Cardiac septum (tissue), 1 donor: ENCODE data around the gene PILRB. TPM values are rescaled to one million over a fixed set of nuclear protein-coding genes. Genes with fewer than 3 reads are reported as not detected.
"Not testable (repeated sequence)": the region's sequence is repeated elsewhere in the genome, so short reads cannot be mapped to it uniquely, and the experiment has no call there.

ENCODE experiments used
- DNase-seq: peaks from one replicate; pipeline ENCODE4 v3.0.0-alpha.2; 2020; ENCODE audit warnings: low spot score
- intact Hi-C: fragments of 100-400 bp; cut with DNase I; formaldehyde crosslinking; loops from one replicate; pipeline ENCODE4 v1.14.0; 2022
- long read RNA-seq: library from polyadenylated mRNA; unstranded; transcript quantifications from one replicate; pipeline ENCODE4 v2.0.0, GENCODE V29; 2021
- total RNA-seq: library from RNA; stranded (reverse); fragmentation: NEBNext Ultra II Directional; extraction: Animal tissue kit (Norgen Biotek cat#: 25700); gene quantifications from one replicate; pipeline ENCODE4 v1.2.1, GENCODE V29; 2021
- donor health status: DM: no; HTN: no; CAD: no.

PILRB gene
- 11.6 TPM for total RNA-seq
- long read RNA-seq, partial matches to known transcripts: 2 of 14 reads
- long read RNA-seq, other reads (novel, unspliced or antisense): 11 of 14 reads

DNA sequence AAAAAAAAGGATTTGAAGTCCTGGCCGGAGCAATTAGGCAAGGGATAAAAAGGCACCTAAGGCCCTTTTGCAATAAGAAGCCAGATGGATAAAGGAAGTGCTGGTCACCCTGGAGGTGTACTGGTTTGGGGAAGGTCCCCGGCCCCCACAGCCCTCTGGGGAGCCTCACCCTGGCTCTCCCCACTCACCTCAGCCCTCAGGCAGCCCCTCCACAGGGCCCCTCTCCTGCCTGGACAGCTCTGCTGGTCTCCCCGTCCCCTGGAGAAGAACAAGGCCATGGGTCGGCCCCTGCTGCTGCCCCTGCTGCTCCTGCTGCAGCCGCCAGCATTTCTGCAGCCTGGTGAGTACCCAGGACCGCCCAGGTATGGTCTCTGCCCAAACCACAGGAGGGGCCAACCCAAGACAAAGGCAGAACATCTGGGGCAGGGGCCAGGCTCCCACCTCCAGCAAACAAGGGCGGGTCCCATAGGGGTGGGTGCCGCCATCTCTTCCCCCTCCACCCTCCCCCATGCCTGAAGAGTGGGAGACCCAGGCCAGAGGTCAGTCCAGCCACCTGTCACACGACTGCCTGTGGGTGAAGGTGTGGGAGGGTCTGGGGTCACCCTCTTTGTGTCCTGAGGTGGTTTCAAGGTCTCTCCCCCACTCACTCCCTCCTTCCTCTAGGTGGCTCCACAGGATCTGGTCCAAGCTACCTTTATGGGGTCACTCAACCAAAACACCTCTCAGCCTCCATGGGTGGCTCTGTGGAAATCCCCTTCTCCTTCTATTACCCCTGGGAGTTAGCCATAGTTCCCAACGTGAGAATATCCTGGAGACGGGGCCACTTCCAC is at the start of gene PILRB:
TSS of gene PILRB (plus strand) at position 91 of the 830 bp plus-strand sequence. CDS start at position 277, 186 bp downstream.
- DNase-seq: no peak
- intact Hi-C loops: no loop called here

DNA sequence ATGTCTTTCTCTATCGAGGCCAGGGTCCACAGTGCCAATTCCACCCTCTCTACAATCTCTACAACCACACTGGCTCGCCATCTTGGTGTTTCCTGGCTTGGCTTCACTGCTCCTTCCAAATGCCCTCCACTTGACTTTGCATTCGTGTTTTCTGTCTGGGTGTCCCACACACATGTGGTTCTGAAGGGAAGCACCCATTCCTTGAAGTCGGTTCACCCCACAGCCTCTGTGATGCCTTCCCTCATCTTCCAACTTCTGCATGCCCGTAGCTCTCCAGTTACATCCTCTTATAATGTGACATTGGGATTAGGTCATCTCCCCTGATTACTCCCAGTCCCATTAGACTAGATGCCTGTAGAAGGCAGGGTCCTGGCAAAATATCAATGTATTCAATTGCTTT is 39.6 kb upstream of the PILRB start:
- not testable (repeated sequence) for DNase-seq

GRCh38 chr7:100321648-100322047 is 36.3 kb upstream of the PILRB start:
- intact Hi-C loops, DNase-seq: not testable (repeated sequence)

More for the DNA sequence above, 39.6 kb upstream of the PILRB start:
- intact Hi-C loops: not testable (repeated sequence)

- DNase-seq, intact Hi-C loops: not testable (repeated sequence)
Measured at GRCh38 chr7:100324194-100324593, 33.7 kb upstream of the PILRB start.

DNA sequence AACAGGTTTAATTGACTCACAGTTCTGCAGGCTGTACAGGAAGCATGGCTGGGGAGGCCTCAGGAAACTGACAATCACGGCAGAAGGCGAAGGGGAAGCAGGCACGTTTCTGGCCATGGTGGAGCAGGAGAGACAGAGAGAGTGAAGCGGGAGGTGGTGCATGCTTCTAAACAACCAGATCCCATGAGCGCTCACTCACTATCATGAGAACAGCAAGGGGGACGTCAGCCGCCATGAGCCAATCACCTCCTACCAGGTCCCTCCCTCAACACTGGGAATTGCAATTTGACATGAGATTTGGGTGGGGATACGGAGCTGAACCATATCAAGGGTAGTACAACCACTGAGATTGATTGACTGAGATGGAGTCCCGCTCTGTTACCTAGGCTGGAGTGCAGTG is 32.2 kb upstream of the PILRB start:
- intact Hi-C loops, DNase-seq: not testable (repeated sequence)

DNA sequence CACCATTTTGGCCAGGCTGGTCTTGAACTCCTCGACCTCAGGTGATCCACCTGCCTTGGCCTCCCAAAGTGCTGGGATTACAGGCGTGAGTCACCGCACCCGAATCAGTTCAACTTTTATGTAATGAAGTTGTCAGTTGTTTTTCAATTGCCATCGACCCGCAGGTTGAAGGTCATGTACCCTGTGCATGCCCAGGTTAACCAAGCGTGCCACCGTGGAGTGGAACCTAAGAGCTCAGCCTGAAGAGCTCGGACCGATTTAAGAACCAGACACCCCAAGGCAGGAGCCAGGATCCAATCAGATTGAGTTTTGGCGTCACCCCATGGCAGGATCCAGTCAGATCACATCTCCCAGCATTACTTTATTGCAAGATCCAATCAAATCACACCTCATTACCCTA is 31.0 kb upstream of the PILRB start:
- DNase-seq, intact Hi-C loops: not testable (repeated sequence)

DNA sequence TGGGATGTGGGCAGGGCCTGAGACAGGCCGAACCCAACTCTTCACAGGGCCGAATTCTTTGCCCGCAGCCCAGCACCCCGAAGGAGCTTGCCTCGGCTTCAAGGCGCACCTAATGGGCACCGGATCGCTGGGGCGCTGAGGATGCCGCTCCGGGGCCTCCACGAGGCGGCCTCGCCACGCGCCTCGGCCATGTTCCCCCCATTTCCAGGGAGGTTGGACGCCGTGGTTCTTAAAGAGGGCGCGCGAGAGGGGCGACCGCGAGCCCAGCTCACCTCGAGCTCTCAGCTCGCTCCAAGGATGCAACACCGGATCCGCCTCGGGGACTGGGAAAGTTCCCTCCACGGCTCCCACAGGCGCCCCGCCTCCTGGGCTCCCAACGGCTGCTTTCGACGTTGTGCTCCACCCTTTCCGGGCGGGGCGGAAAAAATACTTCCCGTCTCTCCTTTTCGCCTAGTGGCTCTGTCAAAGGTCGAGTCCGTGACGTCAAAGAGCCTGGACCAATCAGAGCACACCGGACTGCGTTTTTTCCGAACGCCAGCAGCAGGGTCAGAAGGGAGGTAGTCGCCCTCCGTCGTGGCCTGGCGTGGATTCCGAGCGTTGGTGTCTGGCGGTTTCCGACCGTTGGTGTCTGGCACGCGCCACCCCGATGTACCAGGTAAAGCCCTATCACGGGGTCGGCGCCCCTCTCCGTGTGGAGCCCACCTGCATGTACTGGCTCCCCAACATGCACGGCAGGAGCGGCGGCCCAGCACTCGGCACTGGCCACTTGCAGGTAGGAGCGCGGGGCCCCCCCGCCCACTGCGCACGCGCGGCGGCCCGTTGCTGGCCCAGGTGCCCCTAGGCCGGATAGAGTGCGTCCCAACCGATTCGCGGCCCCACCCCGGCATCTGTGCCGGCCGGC is 22.1 kb upstream of the PILRB start:
- intact Hi-C loops: not testable (repeated sequence)
- DNase-seq: peak; percentile 97

DNA sequence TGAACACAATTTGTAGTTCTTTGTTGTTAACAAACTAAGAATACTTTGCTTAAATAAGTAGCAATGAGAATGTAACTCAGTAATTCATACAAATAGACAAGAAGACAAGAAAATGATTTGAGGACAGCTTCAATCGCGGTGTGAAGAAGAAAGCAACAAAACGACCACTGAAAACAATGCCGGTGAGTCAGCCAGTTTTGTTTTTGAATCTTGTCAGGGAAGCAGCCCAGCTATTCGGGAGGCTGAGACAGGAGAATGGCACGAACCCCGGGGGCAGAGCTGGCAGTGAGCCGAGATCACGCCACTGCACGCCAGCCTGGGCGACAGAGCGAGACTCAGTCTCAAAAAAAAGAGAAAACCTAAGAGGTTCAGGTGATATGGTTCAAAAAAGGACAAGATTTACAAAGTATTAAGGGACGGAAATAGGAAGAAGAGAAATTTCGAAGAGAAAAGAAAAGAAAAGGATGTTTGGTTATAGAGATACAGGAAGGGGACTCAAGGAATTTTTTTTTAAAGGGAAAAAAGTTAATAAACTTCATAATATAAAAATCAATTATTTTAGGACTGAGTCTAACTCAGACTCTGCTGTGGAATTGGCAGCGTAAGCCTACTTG is 19.7 kb upstream of the PILRB start:
- intact Hi-C loops, DNase-seq: not testable (repeated sequence)

DNA sequence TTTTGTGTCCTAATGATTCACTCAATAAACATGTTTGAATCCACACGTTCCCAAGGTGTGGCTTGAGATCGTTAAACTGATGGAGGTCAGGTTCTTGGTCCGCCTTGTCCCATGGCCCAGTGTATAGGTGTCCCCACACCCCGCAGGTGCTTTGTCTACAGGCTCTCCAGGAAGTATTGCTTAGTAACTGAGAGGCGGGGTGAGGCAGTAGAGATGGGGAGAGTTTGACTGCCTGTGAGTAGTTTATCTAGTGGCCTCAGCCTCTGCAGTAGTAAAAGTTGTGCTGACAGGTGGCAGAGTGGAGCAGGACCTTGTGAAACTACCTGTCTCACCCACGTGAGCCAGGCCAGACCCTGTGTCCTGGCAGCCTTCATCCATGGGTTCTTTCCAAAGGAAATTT is 16.6 kb upstream of the PILRB start:
- intact Hi-C loops: loop anchor here (10.0 kb wide), 1 partner anchor 206 kb away; no protein-coding TSS in a partner anchor
- not testable (repeated sequence) for DNase-seq

GRCh38 chr7:100342765-100343164 is 15.2 kb upstream of the PILRB start:
- DNase-seq: no peak
- intact Hi-C loops: loop anchor here (10.0 kb wide), 1 partner anchor 208 kb away; no protein-coding TSS in a partner anchor

GRCh38 chr7:100344124-100344559 is 13.8 kb upstream of the PILRB start:
- intact Hi-C loops: loop anchor here (10.0 kb wide), 1 partner anchor 209 kb away; no protein-coding TSS in a partner anchor

DNA sequence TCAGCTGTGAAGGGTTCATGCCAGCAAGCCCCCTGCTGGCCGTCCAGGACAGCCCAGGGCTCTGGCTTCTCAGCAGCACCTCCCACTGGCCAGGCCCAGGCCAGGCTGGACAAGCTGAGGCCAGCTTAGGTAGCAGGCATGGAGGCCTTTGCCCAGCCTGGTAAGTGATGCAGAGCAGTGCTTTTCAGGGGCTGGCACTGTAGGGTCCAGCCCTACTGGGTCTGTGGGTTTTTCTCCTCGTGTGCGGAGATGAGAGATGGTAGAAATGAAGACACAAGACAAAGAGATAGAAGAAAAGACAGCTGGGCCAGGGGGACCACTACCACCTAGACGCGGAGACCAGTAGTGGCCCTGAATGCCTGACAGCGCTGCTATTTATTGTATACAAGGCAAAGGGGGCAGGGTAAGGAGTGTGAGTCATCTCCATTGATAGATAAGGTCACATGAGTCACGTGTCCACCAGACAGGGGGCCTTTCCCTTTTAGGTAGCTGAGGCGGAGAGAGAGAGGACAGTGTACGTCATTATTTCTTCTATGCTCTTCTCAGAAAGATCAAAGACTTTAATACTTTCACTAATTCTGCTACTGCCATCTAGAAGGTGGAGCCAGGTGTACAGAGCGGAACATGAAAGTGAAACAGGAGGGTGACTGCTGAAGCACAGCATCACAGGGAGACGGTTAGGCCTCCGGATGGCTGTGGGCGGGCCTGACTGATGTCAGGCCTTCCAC is 13.2 kb upstream of the PILRB start:
- not testable (repeated sequence) for DNase-seq
- intact Hi-C loops: loop anchor here (10.0 kb wide), 1 partner anchor 210 kb away; no protein-coding TSS in a partner anchor

More at GRCh38 chr7:100344124-100344559, 13.8 kb upstream of the PILRB start:
- DNase-seq: not testable (repeated sequence)

DNA sequence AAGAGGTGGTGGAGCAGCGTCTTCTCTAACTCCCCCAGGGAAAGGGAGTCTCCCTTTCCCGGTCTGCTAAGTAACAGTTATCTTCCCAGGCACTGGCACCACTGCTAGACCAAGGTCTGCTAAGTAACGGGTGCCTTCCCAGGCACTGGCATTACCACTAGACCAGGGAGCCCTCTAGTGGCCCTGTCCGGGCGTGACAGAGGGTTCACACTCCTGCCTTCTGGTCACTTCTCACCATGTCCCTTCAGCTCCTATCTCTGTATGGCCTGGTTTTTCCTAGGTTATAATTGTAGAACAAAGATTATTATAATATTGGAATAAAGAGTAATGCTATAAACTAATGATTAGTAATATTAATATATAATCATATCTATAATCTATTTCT is 12.6 kb upstream of the PILRB start:
- intact Hi-C loops: loop anchor here (10.0 kb wide), 1 partner anchor 210 kb away; no protein-coding TSS in a partner anchor
- DNase-seq: peak; percentile 90

DNA sequence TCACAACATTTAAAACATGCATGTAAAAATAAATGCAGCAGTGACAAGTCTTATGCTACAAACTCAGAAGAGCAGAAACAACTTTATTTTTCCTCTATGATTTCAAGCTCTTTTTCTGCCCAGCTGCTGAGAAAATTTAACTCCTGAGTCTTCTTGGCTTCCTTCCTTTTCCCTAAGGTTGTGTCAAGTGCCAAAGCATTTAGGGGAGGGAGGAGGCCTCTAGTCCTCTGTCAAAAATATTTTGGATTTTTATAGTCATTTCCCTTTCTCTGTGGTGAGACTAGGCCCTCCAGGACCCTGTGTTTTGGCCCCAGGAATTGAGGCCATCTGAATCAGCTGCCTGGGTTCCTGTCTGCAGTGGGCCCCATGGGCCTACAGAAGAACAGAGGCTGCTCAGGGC is 11.0 kb upstream of the PILRB start:
- intact Hi-C loops: loop anchor here (10.0 kb wide), 1 partner anchor 212 kb away; no protein-coding TSS in a partner anchor
- no peak for DNase-seq

DNA sequence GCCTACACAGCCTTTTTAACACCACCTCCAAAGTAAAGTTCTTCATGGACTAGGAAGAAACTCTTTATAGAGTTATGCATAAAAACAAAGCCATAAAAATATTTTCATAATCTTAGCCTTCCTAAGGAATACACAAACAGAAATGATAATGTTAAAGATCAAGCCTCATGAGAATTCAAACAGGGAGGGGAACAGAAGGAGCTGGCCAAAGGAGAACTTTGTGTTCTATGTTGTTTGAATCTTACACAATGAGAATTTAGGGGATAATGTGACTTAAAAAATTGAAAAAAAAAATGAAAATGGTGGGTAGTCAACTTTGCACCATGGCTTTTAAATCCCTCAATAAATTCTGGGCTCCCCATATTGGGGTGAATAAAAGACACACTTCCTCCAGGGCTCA is 9.1 kb upstream of the PILRB start:
- intact Hi-C loops: loop anchor here (10.0 kb wide), 1 partner anchor 214 kb away; no protein-coding TSS in a partner anchor
- no peak for DNase-seq

DNA sequence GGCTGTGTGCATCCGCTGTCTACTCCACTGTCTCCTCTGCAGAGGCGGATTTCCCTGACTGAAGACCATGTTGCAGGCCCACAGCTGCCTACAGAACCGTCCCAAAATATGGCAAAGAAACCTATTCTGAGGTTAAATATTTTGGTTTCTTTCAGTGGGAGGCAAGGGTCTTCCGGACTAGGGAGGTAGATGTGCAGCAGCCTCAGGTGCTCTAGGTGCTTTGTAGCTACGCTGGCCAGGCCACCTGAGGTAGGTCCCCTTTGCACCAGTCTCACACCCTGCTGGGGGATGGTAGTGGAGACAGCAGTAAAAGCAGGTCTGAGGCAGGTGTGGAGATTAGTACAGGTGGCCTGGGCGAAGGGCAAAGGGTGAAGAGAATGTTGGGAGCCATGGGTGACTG is 8.2 kb upstream of the PILRB start:
- intact Hi-C loops: loop anchor here (10.0 kb wide), 1 partner anchor 215 kb away; no protein-coding TSS in a partner anchor

GRCh38 chr7:100351657-100352058 is 6.3 kb upstream of the PILRB start:
- DNase-seq: no peak
- intact Hi-C loops: no loop called here

More for the DNA sequence above, 8.2 kb upstream of the PILRB start:
- no peak for DNase-seq

- DNase-seq, intact Hi-C loops: not testable (repeated sequence)
Measured at GRCh38 chr7:100352230-100352781, 5.6 kb upstream of the PILRB start.
